Keratinocyte (primary cell): ENCODE measurements around the gene NRARP.

ENCODE experiments used
- EZH2 ChIP-seq: IDR thresholded peaks from one replicate; pipeline ENCODE4 v1.6.1; 2012; ENCODE audit warnings: inconsistent platforms, mild to moderate bottlenecking, low read length, moderate library complexity
- TF ChIP-seq, protein P1 (sequence below), 3 experiments: IDR thresholded peaks in 1 of 3; conservative IDR thresholded peaks in 1 of 3; optimal IDR thresholded peaks in 1 of 3; 2 replicates in 2 of 3; 3 replicates in 1 of 3; pipeline versions ENCODE3 to v1.5.1; 2011; ENCODE audit warnings: low read length in 3 of 3, mild to moderate bottlenecking in 3 of 3, moderate library complexity in 2 of 3, control low read depth in 1 of 3, inconsistent platforms in 1 of 3; ENCODE audit not compliant: insufficient read depth in 2 of 3; ENCODE audit errors: extremely low read depth in 1 of 3

DNA sequence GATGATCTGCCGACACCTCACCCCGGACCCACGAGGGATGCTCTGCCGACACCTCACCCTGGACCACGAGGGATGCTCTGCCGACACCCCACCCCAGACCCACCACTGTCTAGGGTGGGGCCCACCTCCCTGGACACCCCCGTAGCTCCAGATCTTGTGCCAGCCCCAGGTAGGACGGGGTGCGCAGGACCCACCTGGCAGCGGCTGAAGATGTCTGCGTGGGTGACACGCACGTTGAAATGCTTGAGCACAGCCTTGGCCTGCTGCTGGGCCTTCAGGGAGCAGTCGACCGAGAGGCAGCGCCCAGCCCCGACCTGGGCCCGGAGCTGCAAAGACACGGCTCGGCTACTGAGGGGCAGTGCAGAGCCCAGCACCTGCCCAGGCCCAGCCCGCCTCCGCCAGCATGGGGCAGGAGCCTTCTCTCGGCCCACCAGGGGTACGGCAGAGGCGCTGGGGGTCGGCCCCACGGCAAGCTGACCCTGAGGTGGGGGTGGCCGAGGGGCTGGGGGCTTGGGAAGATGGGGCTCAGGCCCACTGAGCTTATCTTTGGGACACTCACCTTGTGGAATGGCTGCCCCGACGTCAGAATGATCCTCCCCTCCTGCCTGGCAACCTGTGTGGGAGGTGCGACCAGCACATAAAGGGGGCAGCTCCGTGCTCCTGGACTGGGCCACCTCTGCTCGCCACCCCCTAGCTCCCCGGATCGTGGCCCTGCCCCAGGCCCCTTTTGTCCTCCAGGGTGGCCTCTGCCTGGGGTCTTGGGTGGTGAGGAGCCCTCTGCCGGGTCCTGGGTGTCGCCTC is 21.7 kb upstream of the NRARP start:
- TF ChIP-seq, protein P1, sequence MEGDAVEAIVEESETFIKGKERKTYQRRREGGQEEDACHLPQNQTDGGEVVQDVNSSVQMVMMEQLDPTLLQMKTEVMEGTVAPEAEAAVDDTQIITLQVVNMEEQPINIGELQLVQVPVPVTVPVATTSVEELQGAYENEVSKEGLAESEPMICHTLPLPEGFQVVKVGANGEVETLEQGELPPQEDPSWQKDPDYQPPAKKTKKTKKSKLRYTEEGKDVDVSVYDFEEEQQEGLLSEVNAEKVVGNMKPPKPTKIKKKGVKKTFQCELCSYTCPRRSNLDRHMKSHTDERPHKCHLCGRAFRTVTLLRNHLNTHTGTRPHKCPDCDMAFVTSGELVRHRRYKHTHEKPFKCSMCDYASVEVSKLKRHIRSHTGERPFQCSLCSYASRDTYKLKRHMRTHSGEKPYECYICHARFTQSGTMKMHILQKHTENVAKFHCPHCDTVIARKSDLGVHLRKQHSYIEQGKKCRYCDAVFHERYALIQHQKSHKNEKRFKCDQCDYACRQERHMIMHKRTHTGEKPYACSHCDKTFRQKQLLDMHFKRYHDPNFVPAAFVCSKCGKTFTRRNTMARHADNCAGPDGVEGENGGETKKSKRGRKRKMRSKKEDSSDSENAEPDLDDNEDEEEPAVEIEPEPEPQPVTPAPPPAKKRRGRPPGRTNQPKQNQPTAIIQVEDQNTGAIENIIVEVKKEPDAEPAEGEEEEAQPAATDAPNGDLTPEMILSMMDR (optimal IDR thresholded peaks at IDR 0.05 in 1 of 3, IDR thresholded peaks at IDR 0.05 in 1 of 3, conservative IDR thresholded peaks at IDR 0.05 in 1 of 3; ENCODE audit: extremely low read depth in 1 of 3, insufficient read depth in 2 of 3, low read length in 3 of 3) = no peak
- TF ChIP-seq EZH2 = no peak
